MM.1S (cell line): ENCODE data around the gene IFT172.
"Not testable (repeated sequence)": the region's sequence is repeated elsewhere in the genome, so short reads cannot be mapped to it uniquely, and the experiment has no call there.

ENCODE experiments used
- DNase-seq: peaks from one replicate; pipeline ENCODE4 v3.0.0-alpha.2; 2015
- H2AFZ ChIP-seq: fragments of 300-600 bp; sonication (generic); 2 replicates; pipeline ENCODE4 v1.6.0; 2016; ENCODE audit warnings: antibody characterized with exemption, low read length
- H3F3A ChIP-seq: fragments of 300-600 bp; sonication (generic); 2 replicates; pipeline ENCODE4 v1.6.1; 2016; ENCODE audit warnings: mild to moderate bottlenecking, antibody characterized with exemption, low read length, moderate library complexity, mixed read lengths; ENCODE audit not compliant: insufficient read depth
- H3K27ac ChIP-seq: fragments of 300-600 bp; sonication (generic); 2 replicates; pipeline ENCODE4 v1.5.1; 2016; ENCODE audit warnings: mild to moderate bottlenecking, low read length
- H3K27me3 ChIP-seq: fragments of 300-600 bp; sonication (generic); replicated peaks from 2 replicates; pipeline ENCODE4 v1.6.0; 2016; ENCODE audit warnings: low read length; ENCODE audit not compliant: insufficient read depth
- H3K36me3 ChIP-seq: fragments of 300-600 bp; sonication (generic); replicated peaks from 2 replicates; pipeline ENCODE4 v1.6.1; 2016; ENCODE audit warnings: mild to moderate bottlenecking, low read length, mixed read lengths; ENCODE audit not compliant: insufficient read depth
- H3K4me1 ChIP-seq: fragments of 300-600 bp; sonication (generic); 2 replicates; pipeline ENCODE4 v1.6.1; 2016; ENCODE audit warnings: low read length, mixed read lengths
- H3K4me2 ChIP-seq: fragments of 300-600 bp; sonication (generic); 2 replicates; pipeline ENCODE4 v1.6.0; 2016; ENCODE audit warnings: low read depth, low read length
- H3K4me3 ChIP-seq: fragments of 300-600 bp; sonication (generic); 2 replicates; pipeline ENCODE4 v1.5.1; 2016; ENCODE audit warnings: low read length, mixed read lengths
- H3K79me2 ChIP-seq: fragments of 300-600 bp; sonication (generic); 2 replicates; pipeline ENCODE4 v1.6.1; 2016; ENCODE audit warnings: mixed run types, low read length, mixed read lengths
- H3K9ac ChIP-seq: fragments of 300-600 bp; sonication (generic); 2 replicates; pipeline ENCODE4 v1.6.1; 2016; ENCODE audit warnings: low read length, mixed read lengths
- H3K9me2 ChIP-seq: fragments of 300-600 bp; sonication (generic); replicated peaks from 2 replicates; pipeline ENCODE4 v1.6.1; 2016; ENCODE audit warnings: mild to moderate bottlenecking, low read length, mixed read lengths; ENCODE audit not compliant: insufficient read depth
- H3K9me3 ChIP-seq: fragments of 300-600 bp; sonication (generic); replicated peaks from 2 replicates; pipeline ENCODE4 v1.6.1; 2016; ENCODE audit warnings: mild to moderate bottlenecking, low read length, mixed read lengths; ENCODE audit not compliant: insufficient read depth
- H4K20me1 ChIP-seq: fragments of 300-600 bp; sonication (generic); 2 replicates; pipeline ENCODE4 v1.6.1; 2016; ENCODE audit warnings: mild to moderate bottlenecking, low read length, moderate library complexity, mixed read lengths; ENCODE audit not compliant: insufficient read depth
- EZH2 ChIP-seq: fragments of 300-600 bp; sonication (generic); optimal IDR thresholded peaks from 2 replicates; pipeline ENCODE3; 2017; ENCODE audit warnings: low read depth, mild to moderate bottlenecking, antibody characterized with exemption, low read length, mixed read lengths
- EZH2phosphoT487 ChIP-seq: fragments of 300-600 bp; sonication (generic); IDR thresholded peaks from 2 replicates; pipeline ENCODE4 v1.6.1; 2018; ENCODE audit warnings: antibody characterized with exemption, low read length
- TF ChIP-seq, protein P1 (sequence below): fragments of 300-600 bp; sonication (generic); IDR thresholded peaks from 2 replicates; pipeline ENCODE4 v1.5.1; 2016; ENCODE audit warnings: antibody characterized with exemption, low read length, mixed read lengths

The IFT172 gene, protein sequence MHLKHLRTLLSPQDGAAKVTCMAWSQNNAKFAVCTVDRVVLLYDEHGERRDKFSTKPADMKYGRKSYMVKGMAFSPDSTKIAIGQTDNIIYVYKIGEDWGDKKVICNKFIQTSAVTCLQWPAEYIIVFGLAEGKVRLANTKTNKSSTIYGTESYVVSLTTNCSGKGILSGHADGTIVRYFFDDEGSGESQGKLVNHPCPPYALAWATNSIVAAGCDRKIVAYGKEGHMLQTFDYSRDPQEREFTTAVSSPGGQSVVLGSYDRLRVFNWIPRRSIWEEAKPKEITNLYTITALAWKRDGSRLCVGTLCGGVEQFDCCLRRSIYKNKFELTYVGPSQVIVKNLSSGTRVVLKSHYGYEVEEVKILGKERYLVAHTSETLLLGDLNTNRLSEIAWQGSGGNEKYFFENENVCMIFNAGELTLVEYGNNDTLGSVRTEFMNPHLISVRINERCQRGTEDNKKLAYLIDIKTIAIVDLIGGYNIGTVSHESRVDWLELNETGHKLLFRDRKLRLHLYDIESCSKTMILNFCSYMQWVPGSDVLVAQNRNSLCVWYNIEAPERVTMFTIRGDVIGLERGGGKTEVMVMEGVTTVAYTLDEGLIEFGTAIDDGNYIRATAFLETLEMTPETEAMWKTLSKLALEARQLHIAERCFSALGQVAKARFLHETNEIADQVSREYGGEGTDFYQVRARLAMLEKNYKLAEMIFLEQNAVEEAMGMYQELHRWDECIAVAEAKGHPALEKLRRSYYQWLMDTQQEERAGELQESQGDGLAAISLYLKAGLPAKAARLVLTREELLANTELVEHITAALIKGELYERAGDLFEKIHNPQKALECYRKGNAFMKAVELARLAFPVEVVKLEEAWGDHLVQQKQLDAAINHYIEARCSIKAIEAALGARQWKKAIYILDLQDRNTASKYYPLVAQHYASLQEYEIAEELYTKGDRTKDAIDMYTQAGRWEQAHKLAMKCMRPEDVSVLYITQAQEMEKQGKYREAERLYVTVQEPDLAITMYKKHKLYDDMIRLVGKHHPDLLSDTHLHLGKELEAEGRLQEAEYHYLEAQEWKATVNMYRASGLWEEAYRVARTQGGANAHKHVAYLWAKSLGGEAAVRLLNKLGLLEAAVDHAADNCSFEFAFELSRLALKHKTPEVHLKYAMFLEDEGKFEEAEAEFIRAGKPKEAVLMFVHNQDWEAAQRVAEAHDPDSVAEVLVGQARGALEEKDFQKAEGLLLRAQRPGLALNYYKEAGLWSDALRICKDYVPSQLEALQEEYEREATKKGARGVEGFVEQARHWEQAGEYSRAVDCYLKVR (N-terminal part only)

DNA sequence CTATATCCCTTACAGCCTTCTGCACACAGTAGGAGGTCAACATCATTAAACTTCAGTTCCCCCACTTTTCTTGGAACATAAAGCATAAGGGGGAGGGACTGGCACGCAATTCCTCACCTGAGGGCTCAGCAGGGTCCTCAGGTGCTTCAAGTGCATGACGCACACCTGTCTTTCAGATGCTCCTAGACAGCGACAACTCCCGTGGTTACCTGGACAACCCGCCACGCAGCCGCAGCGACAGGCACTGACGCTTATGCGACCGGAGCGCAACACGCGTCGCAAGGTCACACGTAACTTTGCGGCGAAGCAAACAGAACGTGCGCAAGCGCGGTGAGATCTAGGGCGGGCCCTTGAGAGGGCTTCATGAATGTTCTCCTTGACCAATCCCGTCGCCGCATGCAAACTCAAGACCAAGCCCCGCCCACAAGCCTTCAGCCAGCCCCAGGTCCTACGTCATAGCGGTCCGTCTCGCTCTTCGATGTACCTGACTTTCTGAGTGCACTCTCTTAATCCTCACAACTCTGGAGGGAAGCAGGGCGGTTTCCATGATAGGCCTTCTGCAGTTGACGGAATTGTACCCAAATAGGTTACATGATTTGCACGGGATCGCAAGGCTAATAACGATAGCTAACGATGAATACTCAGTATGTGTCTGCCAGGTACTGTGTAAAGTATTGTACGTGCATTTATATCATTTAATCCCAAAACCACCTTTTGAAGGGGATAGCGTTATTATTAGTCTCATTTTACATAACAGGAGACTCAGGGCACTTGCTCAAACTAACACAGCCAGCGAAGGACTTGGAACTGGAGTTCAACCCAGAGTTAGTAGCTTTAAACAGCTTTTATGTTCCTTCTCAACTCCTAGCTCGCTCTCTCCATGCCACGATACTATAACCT, at the start of gene IFT172:
Gene IFT172, minus strand, starts transcription at position 246 of the 900 bp plus-strand sequence. Its CDS starts 90 bp downstream, at position 156.
- H4K20me1 ChIP-seq: no peaks in the 10 kb centered on the region
- H3F3A ChIP-seq: no peaks in the 10 kb centered on the region
- H3K27me3 ChIP-seq: peaks cover 3% of the 10 kb centered on the region; the same call in 1 of the 2 replicates
- peak; percentile 99 for DNase-seq
- no peaks in the 10 kb centered on the region for H3K36me3 ChIP-seq
- no peaks in the 10 kb centered on the region for H3K79me2 ChIP-seq
- no peaks in the 10 kb centered on the region for H3K4me1 ChIP-seq
- H3K9ac ChIP-seq: peak within 1 kb of the TSS; percentile 60
- H3K9me3 ChIP-seq: no peaks in the 10 kb centered on the region
- peak within 1 kb of the TSS; percentile 65 for H3K4me3 ChIP-seq
- TF ChIP-seq, protein P1, sequence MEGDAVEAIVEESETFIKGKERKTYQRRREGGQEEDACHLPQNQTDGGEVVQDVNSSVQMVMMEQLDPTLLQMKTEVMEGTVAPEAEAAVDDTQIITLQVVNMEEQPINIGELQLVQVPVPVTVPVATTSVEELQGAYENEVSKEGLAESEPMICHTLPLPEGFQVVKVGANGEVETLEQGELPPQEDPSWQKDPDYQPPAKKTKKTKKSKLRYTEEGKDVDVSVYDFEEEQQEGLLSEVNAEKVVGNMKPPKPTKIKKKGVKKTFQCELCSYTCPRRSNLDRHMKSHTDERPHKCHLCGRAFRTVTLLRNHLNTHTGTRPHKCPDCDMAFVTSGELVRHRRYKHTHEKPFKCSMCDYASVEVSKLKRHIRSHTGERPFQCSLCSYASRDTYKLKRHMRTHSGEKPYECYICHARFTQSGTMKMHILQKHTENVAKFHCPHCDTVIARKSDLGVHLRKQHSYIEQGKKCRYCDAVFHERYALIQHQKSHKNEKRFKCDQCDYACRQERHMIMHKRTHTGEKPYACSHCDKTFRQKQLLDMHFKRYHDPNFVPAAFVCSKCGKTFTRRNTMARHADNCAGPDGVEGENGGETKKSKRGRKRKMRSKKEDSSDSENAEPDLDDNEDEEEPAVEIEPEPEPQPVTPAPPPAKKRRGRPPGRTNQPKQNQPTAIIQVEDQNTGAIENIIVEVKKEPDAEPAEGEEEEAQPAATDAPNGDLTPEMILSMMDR: no peak
- TF ChIP-seq EZH2 (no peak), EZH2phosphoT487 (no peak)
- H2AFZ ChIP-seq: peak within 1 kb of the TSS; percentile 72
- H3K27ac ChIP-seq: peak within 1 kb of the TSS; percentile 77; the same call in 1 of the 2 replicates
- peak within 1 kb of the TSS; percentile 65 for H3K4me2 ChIP-seq
- H3K9me2 ChIP-seq: no peaks in the 10 kb centered on the region

DNA sequence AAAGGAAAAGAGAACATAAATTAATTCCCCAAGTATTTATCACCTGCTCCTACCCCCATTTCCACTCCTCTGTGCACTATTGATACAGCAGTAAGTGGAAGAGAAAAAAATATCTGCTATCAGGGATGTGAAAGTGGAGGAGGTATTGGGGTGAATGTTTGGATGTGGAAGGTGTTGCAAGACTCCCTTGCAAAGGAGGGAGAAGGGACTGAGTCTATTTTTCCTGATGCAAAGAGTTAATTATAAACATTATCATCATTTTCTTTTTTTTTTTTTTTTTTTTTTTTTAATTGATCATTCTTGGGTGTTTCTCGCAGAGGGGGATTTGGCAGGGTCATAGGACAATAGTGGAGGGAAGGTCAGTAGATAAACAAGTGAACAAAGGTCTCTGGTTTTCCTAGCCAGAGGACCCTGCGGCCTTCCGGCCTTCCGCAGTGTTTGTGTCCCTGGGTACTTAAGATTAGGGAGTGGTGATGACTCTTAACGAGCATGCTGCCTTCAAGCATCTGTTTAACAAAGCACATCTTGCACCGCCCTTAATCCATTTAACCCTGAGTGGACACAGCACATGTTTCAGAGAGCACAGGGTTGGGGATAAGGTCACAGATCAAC, 49.4 kb upstream of the IFT172 start:
- H3K4me1 ChIP-seq, H3K79me2 ChIP-seq, H2AFZ ChIP-seq, H3K9me3 ChIP-seq, H3K9ac ChIP-seq, H3K27ac ChIP-seq, H3K9me2 ChIP-seq, H3F3A ChIP-seq, H3K36me3 ChIP-seq, H3K4me3 ChIP-seq, DNase-seq, H3K4me2 ChIP-seq, H4K20me1 ChIP-seq, H3K27me3 ChIP-seq: not testable (repeated sequence)

DNA sequence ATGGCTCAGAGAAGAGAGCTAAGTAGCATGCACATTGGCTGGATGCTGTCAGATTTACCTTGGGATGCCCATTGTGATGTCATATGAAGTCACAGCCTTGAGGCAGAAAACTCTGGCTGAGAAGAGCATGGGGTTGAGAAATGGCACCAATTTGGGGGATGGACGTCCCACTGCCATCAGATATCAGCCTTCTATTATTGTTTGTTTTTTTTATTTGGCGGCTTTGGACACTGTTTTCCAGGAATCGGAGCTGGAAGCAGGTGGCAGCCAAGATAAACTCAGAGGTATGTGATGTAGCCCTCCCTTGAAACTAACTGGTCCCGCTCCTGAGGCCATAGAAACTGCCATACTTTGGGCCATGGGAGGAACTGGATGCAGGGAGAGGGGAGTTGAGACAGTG, 47.7 kb upstream of the IFT172 start:
- no peak overlapping the region for H3K4me2 ChIP-seq
- no peaks in the 10 kb centered on the region for H3K79me2 ChIP-seq
- H2AFZ ChIP-seq: no peak overlapping the region

More for the DNA sequence above, 47.7 kb upstream of the IFT172 start:
- Histone ChIP-seq H3K36me3 (no peaks in the 10 kb centered on the region), H3K4me3 (no peak overlapping the region), H3K9me3 (no peaks in the 10 kb centered on the region), H3K27ac (no peak overlapping the region), H4K20me1 (no peaks in the 10 kb centered on the region), H3K4me1 (no peaks in the 10 kb centered on the region), H3K9ac (no peak overlapping the region), H3K9me2 (no peaks in the 10 kb centered on the region), H3F3A (no peaks in the 10 kb centered on the region), H3K27me3 (no peaks in the 10 kb centered on the region)
- TF ChIP-seq, protein P1: no peak
- TF ChIP-seq EZH2: no peak
- no peak for TF ChIP-seq EZH2phosphoT487
- no peak for DNase-seq
